HG02642 (cell line): Measurements from ENCODE around the gene DGKZ.
A peak's percentile ranks its signal among the peaks of the same experiment; 100 is the strongest.
"Not testable (repeated sequence)": the region's sequence is repeated elsewhere in the genome, so short reads cannot be mapped to it uniquely, and the experiment has no call there.

Experiments used
- ATAC-seq: cut with Tn5 transposase; IDR thresholded peaks from one replicate; pipeline ENCODE4 v1.9.1; 2021; ENCODE audit warnings: mild to moderate bottlenecking; ENCODE audit not compliant: unreplicated experiment, poor library complexity

DGKZ gene

DNA sequence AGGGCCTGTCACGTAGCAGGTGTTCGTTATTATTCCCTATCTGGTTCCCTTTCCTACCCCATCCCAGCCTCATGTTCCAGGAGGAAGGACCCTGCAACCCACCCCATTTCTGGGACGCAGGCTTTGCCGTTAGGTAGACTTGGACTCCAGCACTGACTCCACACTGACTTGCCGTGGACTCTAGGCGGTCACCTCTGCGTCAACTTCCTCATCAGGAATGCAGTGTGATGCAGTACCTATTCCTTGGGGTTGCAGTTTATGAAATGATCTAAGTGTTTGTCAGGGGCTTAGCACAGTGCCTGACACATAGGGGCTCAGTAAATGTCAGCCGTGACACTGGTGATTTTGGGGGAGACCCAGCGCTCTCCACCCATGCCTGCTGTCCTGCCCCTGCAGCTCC lies 16.8 kb downstream of the DGKZ start:
- ATAC-seq, result no peak

DNA sequence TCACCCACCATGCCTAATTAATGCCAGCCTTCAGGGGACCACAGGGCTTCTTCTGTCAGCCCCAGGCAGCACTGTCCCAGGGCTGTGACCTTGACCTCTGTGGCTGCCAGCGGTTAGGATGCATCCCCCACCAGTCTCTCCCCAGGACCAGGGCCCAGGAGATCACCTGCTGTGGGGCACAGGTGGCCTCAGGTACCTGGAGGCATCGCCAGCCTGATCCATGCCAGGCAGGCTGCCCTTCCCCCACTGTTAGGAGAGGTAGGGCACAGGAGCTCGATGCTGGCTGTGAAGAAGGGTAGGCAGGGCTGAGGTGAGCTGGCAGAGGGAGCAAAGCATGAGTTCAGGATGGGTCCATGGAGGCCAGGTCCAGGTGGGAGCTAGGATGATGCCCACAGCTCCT lies 17.5 kb downstream of the DGKZ start:
- ATAC-seq, result no peak

DNA sequence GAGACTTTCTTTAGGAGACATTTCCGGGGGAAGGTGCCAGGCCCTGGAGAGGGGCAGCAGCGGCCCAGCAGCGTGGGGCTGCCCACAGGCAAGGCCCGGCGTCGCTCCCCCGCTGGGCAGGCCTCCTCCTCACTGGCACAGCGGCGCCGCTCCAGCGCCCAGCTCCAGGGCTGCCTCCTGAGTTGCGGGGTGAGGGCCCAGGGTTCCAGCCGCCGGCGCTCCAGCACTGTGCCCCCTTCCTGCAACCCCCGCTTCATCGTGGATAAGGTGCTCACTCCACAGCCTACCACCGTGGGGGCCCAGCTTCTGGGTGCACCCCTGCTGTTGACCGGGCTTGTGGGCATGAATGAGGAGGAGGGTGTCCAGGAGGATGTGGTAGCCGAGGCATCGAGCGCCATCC lies 19.0 kb downstream of the DGKZ start:
- no peak for ATAC-seq

DNA sequence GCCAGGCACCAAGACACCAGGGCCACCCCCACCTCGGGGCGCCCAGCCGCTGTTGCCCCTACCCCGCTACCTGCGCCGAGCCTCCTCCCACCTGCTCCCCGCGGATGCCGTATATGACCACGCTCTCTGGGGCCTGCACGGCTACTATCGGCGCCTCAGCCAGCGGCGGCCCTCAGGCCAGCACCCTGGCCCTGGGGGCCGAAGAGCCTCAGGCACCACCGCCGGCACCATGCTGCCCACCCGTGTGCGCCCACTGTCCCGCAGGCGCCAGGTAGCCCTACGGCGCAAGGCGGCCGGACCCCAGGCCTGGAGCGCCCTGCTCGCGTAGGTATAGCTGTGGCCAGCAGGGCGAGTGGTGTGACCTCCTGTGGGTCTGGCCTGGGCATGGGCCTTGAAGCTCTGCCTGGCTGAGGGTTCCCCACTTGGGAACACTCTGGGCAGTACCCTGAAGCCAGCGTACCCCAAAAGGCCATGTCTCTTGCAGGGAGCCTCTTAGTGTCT lies 19.4 kb downstream of the DGKZ start:
- ATAC-seq, result no peak

DNA sequence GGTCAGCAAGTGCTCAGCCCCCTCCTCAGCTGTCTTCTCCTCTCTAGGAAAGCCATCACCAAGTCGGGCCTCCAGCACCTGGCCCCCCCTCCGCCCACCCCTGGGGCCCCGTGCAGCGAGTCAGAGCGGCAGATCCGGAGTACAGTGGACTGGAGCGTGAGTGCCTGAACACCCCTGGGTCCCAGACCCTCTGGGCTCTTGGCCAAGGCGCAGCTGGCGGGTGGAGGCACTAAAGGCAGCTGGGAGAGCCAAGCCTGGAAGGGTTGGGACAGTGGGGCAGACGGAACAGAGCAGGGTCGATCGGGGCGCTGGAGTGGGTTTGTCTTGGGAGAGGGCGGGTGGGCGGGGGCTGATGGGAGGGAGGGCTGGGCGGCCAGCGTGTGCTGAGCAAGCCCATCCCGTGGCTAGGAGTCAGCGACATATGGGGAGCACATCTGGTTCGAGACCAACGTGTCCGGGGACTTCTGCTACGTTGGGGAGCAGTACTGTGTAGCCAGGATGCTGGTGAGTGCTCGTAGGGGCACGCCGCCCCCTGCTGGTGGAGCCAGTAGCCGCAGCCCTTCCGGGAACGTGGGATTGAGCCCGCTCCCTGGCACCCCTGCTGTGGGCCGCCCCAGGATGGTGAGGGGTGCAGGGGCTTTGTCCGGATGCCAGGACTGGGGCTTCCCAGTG lies 20.1 kb downstream of the DGKZ start:
- peak; percentile 47 for ATAC-seq

DNA sequence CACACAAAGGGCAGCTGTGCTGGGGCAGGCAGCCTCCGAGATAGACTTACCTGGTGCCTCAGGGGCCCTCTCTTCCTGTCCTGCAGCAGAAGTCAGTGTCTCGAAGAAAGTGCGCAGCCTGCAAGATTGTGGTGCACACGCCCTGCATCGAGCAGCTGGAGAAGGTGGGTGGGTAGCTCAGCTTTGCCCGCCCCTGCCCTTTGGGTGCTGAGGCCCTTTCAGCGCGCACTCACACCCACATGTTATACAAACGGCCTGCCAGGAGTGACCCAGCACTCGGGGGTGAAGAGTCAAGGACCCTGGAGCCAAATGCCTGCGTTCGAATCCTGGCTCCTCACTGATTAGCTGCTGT lies 20.6 kb downstream of the DGKZ start:
- ATAC-seq, result no peak

DNA sequence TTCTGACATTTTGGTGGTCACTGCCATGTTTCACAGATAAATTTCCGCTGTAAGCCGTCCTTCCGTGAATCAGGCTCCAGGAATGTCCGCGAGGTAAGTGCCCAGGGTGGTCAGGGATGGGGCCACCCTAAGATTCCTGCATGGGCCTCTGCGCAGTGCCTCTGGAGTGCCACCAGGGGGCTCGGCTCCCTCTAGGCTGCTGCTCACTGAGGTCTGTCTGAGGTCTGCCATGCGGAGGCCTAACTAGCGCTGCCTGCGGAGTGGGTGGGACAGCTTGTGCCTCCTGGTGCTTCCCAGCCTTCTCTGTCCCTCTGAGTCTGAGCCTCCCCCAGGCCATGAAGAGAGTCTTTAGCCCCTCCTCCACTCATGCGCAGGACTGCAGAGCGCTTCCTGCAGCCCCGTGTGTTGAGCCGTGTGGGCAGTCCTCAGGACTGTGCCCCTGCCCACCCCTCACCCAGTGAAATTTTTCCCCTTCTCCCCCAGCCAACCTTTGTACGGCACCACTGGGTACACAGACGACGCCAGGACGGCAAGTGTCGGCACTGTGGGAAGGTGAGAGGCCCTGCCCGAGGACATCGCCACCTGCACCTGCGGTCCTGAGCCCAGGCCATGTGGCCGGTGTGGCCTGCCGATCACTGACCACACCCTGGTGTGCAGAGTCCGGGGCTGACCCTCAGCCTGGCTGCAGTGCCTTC lies 22.3 kb downstream of the DGKZ start:
- no peak for ATAC-seq

DNA sequence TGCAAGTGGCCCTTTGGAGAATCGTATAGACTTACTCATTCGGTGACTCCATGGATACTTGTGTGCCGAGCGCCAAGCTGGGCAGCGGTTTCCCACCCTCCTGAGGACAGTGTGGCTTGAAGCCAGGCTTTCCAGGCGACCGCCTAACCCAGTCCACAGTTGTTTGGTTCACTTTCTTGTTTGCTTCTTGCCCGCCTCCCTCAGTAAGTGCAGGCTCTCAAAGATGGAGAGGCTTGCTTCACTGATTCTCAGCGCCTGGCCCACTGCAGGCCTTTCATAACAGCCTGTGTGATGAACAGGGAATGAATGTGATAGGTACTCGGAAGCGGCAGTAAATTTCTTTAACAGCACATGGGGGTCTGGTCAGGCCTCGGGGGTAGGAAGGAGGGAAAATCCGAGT lies 23.0 kb downstream of the DGKZ start:
- no peak for ATAC-seq

DNA sequence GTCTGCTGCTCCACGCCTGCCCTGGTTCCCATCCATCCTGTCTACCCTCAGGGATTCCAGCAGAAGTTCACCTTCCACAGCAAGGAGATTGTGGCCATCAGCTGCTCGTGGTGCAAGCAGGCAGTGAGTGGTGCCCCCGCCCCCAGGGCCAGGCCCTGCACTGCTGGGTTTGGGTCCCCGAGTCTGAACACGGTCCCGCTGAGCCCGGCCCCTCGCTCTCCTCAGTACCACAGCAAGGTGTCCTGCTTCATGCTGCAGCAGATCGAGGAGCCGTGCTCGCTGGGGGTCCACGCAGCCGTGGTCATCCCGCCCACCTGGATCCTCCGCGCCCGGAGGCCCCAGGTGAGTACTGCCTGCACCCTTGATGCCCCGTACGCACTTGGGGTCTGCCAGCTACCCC lies 24.0 kb downstream of the DGKZ start:
- ATAC-seq, result not testable (repeated sequence)

DNA sequence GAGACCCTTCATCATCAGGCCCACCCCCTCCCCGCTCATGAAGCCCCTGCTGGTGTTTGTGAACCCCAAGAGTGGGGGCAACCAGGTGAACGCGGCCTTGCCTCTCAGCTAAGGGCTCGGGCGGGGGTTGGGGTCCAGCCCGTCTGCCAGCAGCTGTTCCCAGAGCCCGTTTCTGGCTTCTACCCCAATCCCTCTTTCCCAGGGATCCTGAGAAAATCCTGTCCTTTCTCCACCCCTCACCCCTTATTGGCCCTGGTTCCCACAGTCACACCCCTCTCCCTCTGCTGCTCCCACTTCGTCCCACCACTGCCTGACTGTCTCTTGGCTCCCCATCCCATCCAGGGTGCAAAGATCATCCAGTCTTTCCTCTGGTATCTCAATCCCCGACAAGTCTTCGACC lies 24.8 kb downstream of the DGKZ start:
- no peak for ATAC-seq

DNA sequence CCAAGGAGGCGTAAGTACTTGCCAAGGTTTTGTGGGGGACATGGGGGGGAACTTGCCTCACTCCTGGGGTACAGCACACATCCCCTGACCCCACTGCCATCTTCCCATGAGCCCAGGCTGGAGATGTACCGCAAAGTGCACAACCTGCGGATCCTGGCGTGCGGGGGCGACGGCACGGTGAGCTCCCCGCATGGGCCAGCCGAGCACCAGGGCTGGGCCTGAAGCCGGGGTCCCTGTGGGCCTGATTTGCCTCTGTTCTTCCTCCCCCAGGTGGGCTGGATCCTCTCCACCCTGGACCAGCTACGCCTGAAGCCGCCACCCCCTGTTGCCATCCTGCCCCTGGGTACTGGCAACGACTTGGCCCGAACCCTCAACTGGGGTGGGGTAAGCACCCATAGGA lies 25.2 kb downstream of the DGKZ start:
- not testable (repeated sequence) for ATAC-seq

DNA sequence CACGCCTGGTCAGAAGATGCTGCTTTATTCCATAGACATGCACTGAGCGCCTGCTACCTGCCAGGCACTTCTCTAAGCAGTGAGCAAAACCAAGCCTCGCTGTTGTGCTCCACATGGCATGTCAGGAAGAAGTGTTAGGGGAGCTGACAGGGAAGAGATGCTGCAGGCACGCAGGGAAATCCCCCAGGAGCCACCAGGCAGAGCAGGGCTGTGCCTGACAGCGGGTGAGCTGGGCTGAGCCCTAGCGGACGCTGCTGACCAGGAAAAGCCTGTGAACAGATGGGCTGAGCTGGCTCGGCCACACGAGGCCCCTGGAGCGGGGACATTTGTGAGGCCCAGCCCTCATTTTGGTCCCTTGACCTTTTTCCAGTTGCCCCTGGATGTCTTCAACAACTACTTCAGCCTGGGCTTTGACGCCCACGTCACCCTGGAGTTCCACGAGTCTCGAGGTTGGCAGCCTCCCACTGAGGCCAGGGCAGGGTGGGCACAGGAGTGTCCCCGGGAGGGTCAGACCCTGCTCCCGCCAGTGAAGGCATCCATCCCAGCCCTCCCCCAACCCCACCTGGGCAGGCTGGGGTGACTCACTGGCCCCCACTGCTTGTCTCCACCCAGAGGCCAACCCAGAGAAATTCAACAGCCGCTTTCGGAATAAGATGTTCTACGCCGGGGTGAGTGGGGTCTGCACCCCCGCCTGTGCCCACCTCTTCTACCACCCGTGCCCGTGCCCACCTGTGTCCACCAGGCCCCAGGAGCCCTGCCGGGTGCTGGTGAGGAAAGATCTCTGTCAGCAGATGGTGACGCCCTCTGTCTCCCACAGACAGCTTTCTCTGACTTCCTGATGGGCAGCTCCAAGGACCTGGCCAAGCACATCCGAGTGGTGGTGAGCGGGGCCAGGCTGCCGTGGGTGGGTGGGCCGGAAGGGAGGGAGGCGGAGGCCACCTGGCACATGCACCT lies 26.8 kb downstream of the DGKZ start:
- no peak for ATAC-seq

DNA sequence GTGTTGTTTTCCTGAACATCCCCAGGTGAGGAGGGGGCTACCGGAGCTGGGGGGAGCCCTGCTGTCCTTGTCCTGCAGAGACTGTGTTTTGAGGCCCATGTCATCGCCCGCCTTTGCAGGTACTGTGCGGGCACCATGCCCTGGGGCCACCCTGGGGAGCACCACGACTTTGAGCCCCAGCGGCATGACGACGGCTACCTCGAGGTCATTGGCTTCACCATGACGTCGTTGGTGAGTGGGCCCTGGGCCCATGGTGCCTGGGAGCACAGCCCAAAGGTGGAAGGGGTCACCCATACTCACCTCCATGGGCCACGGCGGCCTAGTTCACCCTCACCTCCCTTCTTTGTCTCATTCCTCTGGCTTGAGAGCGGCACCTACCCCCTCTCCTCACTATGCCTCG lies 27.6 kb downstream of the DGKZ start:
- ATAC-seq, result no peak

DNA sequence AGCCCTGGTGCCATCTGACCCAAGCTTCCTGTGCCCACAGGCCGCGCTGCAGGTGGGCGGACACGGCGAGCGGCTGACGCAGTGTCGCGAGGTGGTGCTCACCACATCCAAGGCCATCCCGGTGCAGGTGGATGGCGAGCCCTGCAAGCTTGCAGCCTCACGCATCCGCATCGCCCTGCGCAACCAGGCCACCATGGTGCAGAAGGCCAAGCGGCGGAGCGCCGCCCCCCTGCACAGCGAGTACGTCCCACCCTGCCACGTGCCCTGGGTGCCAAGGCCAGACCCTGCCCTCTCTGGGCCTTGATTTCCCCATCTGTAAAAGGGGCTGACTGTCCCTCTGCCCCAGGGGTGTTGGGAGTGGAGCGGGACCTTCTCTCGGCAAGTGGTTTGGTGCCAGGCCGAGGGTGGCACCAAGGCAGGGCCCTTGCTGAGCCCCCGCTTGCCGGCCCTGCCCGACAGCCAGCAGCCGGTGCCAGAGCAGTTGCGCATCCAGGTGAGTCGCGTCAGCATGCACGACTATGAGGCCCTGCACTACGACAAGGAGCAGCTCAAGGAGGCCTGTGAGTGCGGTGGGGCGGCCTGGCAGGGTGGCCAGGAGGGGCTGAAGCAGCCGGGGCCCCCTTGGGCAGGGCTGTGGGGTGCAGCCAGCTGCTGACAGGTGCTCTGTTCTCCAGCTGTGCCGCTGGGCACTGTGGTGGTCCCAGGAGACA lies 28.3 kb downstream of the DGKZ start:
- ATAC-seq, result no peak

DNA sequence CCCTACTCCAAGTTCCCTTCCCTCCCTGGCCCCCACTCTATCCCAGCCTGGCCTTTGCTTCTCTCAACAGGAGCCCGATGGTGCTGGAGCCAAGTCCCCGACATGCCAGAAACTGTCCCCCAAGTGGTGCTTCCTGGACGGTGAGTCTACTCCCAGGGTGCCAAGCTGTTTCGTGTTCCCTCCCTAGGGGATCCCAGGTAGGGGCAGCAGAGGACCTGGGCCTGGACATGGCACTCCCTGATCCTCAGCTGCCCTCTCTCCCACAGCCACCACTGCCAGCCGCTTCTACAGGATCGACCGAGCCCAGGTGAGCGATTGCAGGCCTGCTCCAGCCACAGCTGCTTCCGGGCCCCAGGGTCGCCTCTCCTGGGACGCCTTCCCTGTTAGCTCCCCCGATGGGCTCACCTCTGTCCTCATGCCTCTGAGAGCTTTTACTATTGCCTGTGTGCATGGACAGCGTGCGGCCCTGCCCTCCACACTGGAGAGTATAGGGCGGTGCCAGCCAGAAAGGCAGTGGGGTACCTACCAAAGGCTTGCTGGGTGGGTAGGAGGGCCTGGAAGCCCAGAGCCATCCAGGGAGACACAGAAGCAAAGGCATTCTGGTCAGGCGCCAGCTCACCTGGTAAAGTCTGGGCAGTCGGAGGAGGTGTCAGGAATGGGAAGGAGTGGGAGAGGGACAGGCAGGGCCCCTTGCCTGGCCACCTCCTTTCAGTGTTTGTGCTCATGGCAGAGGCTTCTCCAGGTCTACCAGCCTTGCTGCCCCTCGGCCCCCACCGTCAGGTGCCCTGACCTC lies 29.2 kb downstream of the DGKZ start:
- ATAC-seq, result no peak

DNA sequence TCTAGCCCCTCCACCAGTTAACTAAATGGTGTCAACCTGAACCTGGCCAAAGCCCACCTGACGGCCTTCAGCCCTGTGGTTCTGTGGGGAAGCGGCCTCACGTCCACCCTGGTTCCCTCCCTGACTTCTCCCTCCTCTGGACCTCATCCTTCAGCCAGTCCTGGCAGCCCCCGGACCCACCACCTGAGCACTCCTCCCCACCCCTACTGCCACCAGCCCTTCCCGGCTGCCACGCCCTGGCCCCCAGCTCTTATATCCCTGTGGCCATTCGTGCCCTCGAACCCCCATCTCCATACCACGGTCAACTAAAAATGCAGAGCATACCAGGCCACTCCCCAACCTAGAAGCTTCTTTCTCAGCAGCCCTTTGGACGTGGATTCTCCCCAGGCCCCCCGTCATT lies 30.0 kb downstream of the DGKZ start:
- ATAC-seq, result no peak

DNA sequence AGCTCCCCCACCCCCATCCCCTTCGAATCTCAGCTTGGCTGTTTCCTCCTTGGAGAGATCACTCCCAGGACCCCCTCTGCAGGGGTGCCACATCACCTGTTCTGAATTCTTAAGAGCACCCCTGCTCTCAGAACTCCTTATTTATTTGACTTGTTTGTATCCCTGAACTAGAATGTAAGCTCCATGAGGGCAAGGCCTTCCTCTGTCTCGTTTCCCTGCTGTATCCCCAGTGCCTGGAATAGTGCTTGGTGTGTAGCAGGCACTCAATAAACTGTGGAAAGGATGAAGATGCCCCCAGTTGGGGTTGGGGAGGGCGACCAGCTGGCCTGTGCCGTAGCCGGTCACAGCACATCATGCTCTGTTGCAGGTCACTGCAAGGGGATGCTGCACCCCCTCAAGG lies 30.6 kb downstream of the DGKZ start:
- no peak for ATAC-seq

DNA sequence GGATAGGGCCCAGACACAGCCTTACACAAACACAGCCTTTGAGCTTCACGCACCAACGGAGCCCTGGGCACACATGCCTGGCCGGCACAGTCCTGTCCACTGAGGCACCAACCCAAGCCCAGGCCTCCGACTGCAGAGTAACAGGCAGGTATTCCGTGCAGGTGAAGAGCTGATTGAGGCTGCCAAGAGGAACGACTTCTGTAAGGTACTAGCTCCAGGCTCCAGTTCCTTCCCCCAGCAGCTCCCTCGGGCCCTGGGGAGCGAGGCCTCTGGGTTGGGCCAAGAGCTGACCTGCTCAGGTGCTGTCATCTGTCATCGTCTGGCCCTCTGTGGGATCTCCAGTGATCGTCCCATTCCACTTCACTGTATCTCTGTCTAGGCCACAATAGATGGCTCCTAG lies 31.0 kb downstream of the DGKZ start:
- no peak for ATAC-seq

DNA sequence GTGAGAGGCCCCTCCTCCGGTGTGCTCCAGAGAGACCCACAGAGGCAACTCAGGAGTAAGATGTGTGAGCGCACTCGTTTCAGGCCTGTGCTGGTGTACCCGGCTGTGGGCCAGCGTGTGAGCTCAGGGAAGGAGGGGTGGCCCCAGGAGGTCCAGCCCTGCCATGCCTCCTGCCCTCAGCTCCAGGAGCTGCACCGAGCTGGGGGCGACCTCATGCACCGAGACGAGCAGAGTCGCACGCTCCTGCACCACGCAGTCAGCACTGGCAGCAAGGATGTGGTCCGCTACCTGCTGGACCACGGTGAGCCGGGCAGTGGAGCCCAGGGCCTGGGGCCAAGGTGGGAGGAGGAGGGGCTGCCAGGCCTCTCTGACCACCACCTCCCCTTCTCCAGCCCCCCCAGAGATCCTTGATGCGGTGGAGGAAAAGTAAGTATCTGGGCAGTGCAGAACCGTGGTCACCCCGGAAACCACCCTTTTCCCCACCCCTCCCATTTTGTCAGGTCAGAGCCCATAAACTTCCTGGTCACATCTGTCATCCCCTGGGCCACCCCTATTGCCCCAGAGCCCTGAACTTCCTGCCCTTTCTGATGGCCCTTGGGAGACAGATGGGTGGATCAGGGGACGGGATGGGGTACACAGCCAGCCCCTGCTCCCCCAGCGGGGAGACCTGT lies 31.7 kb downstream of the DGKZ start:
- no peak for ATAC-seq
